Vagina (tissue), 2 donors: ENCODE data around the gene ERGIC1.

Source experiments
- POLR2A ChIP-seq, 2 donors: fragments of 450-650 bp; IDR thresholded peaks; one replicate each; pipeline ENCODE4 v1.6.1; 2017; ENCODE audit warnings: antibody characterized with exemption in 2 of 2, mild to moderate bottlenecking in 2 of 2, moderate library complexity in 2 of 2
- TF ChIP-seq, protein P1 (sequence below), 3 experiments: fragments of 450-650 bp in 2 of 3; fragments of 200-600 bp in 1 of 3; sonication (generic) in 1 of 3; IDR thresholded peaks; one replicate each; pipeline ENCODE4 v1.5.1; 2017 to 2019; ENCODE audit warnings: antibody characterized with exemption in 3 of 3, mild to moderate bottlenecking in 2 of 3, moderate library complexity in 2 of 3

DNA sequence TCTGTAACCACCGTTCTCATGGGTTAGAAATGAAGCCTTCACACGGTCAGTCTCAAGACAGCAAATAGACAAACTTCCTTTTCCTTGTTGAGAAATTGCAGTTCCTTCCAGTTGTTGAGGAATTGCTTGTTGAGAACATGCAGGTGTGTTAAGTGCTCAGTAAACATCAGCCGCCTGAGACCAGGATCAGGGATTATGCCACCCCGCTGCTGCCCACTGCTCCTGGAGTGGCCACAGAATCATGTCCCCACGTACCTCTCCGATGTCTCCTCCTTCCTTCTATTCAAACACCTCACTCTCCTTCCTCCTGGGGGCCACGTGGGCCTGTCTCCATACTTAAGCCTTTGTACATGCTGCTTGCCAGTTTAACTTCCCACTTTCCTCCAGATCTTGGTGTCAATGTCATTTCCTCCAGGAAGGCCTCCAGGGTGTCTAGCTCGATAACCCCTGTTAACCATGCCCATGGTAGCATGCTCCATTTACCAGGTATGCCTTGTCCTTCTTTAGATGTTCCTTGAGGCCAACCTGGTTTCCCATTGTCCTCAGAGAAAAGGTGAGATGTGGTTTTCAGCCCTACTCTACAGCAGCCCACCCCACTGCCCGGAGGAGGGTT, 91.4 kb downstream of the ERGIC1 start:
- TF ChIP-seq, protein P1, sequence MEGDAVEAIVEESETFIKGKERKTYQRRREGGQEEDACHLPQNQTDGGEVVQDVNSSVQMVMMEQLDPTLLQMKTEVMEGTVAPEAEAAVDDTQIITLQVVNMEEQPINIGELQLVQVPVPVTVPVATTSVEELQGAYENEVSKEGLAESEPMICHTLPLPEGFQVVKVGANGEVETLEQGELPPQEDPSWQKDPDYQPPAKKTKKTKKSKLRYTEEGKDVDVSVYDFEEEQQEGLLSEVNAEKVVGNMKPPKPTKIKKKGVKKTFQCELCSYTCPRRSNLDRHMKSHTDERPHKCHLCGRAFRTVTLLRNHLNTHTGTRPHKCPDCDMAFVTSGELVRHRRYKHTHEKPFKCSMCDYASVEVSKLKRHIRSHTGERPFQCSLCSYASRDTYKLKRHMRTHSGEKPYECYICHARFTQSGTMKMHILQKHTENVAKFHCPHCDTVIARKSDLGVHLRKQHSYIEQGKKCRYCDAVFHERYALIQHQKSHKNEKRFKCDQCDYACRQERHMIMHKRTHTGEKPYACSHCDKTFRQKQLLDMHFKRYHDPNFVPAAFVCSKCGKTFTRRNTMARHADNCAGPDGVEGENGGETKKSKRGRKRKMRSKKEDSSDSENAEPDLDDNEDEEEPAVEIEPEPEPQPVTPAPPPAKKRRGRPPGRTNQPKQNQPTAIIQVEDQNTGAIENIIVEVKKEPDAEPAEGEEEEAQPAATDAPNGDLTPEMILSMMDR (IDR thresholded peaks at IDR 0.05): no peak
- TF ChIP-seq POLR2A (IDR thresholded peaks at IDR 0.05): no peak
